IMR-90 (cell line): ENCODE results near the gene ACTRT2. TPM values are rescaled to one million over a fixed set of nuclear protein-coding genes. Genes with fewer than 3 reads are reported as not detected.

Experiments
- ATAC-seq: fragments of 200-7000 bp; cut with Tn5 transposase; 2 replicates; pipeline ENCODE4 v1.9.1; 2020; ENCODE audit warnings: low read depth, mild to moderate bottlenecking, moderate library complexity
- BruUV-seq: library from RNA; stranded (reverse); fragments of 400-500 nt; replicated peaks from 2 replicates; lab custom pipeline; 2021; lab: Mats Ljungman, UMichigan
- CTCF ChIA-PET: fragments of 300-600 bp; formaldehyde crosslinking; extraction: SDS; loops from one replicate; lab custom pipeline; 2021; ENCODE audit warnings: antibody characterized with exemption; lab: Yijun Ruan, JAX
- POLR2A ChIA-PET: fragments of 300-600 bp; sonication (Branson Sonifier 250); formaldehyde crosslinking; loops from one replicate; lab custom pipeline; 2022; ENCODE audit warnings: antibody characterized with exemption; ENCODE audit not compliant: unreplicated experiment; lab: Charles Lee
- DNase-seq: peaks from one replicate; pipeline ENCODE4 v3.0.0; 2013
- H2AFZ ChIP-seq: replicated peaks from 2 replicates; pipeline ENCODE3; 2013; ENCODE audit warnings: low read length, mild to moderate bottlenecking; ENCODE audit not compliant: poor library complexity
- H2AK5ac ChIP-seq: 2 replicates; pipeline ENCODE4 v1.6.1; 2013; ENCODE audit warnings: low read depth, low read length, inconsistent platforms
- H2AK9ac ChIP-seq: replicated peaks from 2 replicates; pipeline ENCODE3; 2013; ENCODE audit warnings: mild to moderate bottlenecking, low read depth, low read length, moderate library complexity; ENCODE audit not compliant: poor library complexity
- H2BK120ac ChIP-seq: 2 replicates; pipeline ENCODE4 v1.6.1; 2013; ENCODE audit warnings: low read depth, low read length, inconsistent platforms
- H2BK15ac ChIP-seq: 3 replicates; pipeline ENCODE4 v1.6.1; 2013; ENCODE audit warnings: low read depth, low read length, inconsistent platforms
- H2BK20ac ChIP-seq: 2 replicates; pipeline ENCODE4 v1.6.1; 2013; ENCODE audit warnings: low read depth, mild to moderate bottlenecking, inconsistent platforms, low read length, moderate library complexity
- H2BK5ac ChIP-seq: 2 replicates; pipeline ENCODE4 v1.6.1; 2013; ENCODE audit warnings: mild to moderate bottlenecking, low read depth, low read length, inconsistent platforms; ENCODE audit not compliant: poor library complexity, severe bottlenecking
- H3K14ac ChIP-seq: replicated peaks from 2 replicates; pipeline ENCODE4 v1.6.1; 2013; ENCODE audit warnings: low read depth, low read length, inconsistent platforms
- H3K18ac ChIP-seq: 2 replicates; pipeline ENCODE4 v1.6.1; 2013; ENCODE audit warnings: low read depth, low read length, control low read depth
- H3K23ac ChIP-seq: 2 replicates; pipeline ENCODE4 v1.6.1; 2013; ENCODE audit warnings: low read depth, low read length, inconsistent platforms
- H3K27ac ChIP-seq: 2 replicates; pipeline ENCODE4 v1.5.1; 2013; ENCODE audit warnings: mild to moderate bottlenecking, control low read depth, low read length; ENCODE audit not compliant: insufficient read depth
- H3K27me3 ChIP-seq: 2 replicates; pipeline ENCODE4 v1.6.1; 2013; ENCODE audit warnings: low read length; ENCODE audit not compliant: control insufficient read depth, insufficient read depth
- H3K36me3 ChIP-seq: 2 replicates; pipeline ENCODE4 v1.6.1; 2013; ENCODE audit warnings: low read length, mixed read lengths; ENCODE audit not compliant: control insufficient read depth, insufficient read depth
- H3K4ac ChIP-seq: 2 replicates; pipeline ENCODE4 v1.6.1; 2013; ENCODE audit warnings: low read depth, low read length, inconsistent platforms
- H3K4me1 ChIP-seq: 2 replicates; pipeline ENCODE4 v1.6.1; 2013; ENCODE audit warnings: low read length, mixed read lengths; ENCODE audit not compliant: control insufficient read depth, insufficient read depth
- H3K4me2 ChIP-seq: 2 replicates; pipeline ENCODE4 v1.6.1; 2013; ENCODE audit warnings: low read depth, mild to moderate bottlenecking, control low read depth, low read length, moderate library complexity
- H3K4me3 ChIP-seq: 2 replicates; pipeline ENCODE4 v1.5.1; 2013; ENCODE audit warnings: low read depth, mild to moderate bottlenecking, control low read depth, low read length, moderate library complexity; ENCODE audit not compliant: insufficient read depth
- H3K56ac ChIP-seq: 2 replicates; pipeline ENCODE4 v1.6.1; 2013; ENCODE audit warnings: low read length, inconsistent platforms; ENCODE audit not compliant: insufficient read depth; ENCODE audit errors: extremely low read depth
- H3K79me1 ChIP-seq, 2 experiments: 2 replicates each; pipeline ENCODE4 v1.6.1; 2013; ENCODE audit warnings: low read length in 2 of 2, inconsistent platforms in 1 of 2, low read depth in 1 of 2
- H3K9ac ChIP-seq: 2 replicates; pipeline ENCODE4 v1.6.1; 2013; ENCODE audit warnings: low read depth, low read length, control low read depth
- H3K9me1 ChIP-seq: 2 replicates; pipeline ENCODE4 v1.6.1; 2013; ENCODE audit warnings: low read length, inconsistent platforms; ENCODE audit not compliant: insufficient read depth
- H3K9me3 ChIP-seq: 2 replicates; pipeline ENCODE4 v1.6.1; 2013; ENCODE audit warnings: low read length; ENCODE audit not compliant: control insufficient read depth, insufficient read depth
- H4K20me1 ChIP-seq: 2 replicates; pipeline ENCODE4 v1.6.1; 2013; ENCODE audit warnings: low read length, inconsistent platforms; ENCODE audit not compliant: insufficient read depth
- H4K5ac ChIP-seq: 2 replicates; pipeline ENCODE4 v1.6.1; 2013; ENCODE audit warnings: mild to moderate bottlenecking, low read depth, low read length, control low read depth
- H4K8ac ChIP-seq, 2 experiments: 2 replicates each; pipeline ENCODE4 v1.6.1; 2013; ENCODE audit warnings: low read depth in 2 of 2, low read length in 2 of 2, control low read depth in 1 of 2, inconsistent platforms in 1 of 2
- H4K91ac ChIP-seq: 2 replicates; pipeline ENCODE4 v1.6.1; 2013; ENCODE audit warnings: low read depth, low read length, inconsistent platforms; ENCODE audit not compliant: insufficient read depth
- BHLHE40 ChIP-seq: fragments of 150-350 bp; IDR thresholded peaks from 2 replicates; pipeline ENCODE4 v1.6.1; 2016; ENCODE audit warnings: mild to moderate bottlenecking, low read depth, low read length
- CEBPB ChIP-seq: IDR thresholded peaks from 2 replicates; pipeline ENCODE4 v1.6.1; 2012; ENCODE audit warnings: low read depth, low read length, improper control_type of control experiment
- CHD1 ChIP-seq: IDR thresholded peaks from 2 replicates; pipeline ENCODE4 v1.6.1; 2012; ENCODE audit warnings: low read depth, low read length, improper control_type of control experiment
- CTCF ChIP-seq: conservative IDR thresholded peaks from 2 replicates; pipeline ENCODE4 v1.5.1; 2012; ENCODE audit warnings: mild to moderate bottlenecking, low read depth, low read length, improper control_type of control experiment
- ELK1 ChIP-seq: fragments of 150-350 bp; IDR thresholded peaks from 2 replicates; pipeline ENCODE4 v1.6.1; 2016; ENCODE audit warnings: low read depth, mild to moderate bottlenecking, low read length, moderate library complexity, borderline replicate concordance
- FOS ChIP-seq: fragments of 150-350 bp; IDR thresholded peaks from 2 replicates; pipeline ENCODE4 v1.6.1; 2016; ENCODE audit warnings: low read depth, low read length
- MAFK ChIP-seq: IDR thresholded peaks from 2 replicates; pipeline ENCODE4 v1.6.1; 2012; ENCODE audit warnings: low read depth, low read length, improper control_type of control experiment
- MAZ ChIP-seq: IDR thresholded peaks from 2 replicates; pipeline ENCODE4 v1.6.1; 2012; ENCODE audit warnings: low read depth, mild to moderate bottlenecking, low read length, improper control_type of control experiment, moderate library complexity, borderline replicate concordance
- MXI1 ChIP-seq: IDR thresholded peaks from 2 replicates; pipeline ENCODE4 v1.6.1; 2012; ENCODE audit warnings: low read depth, mild to moderate bottlenecking, low read length, moderate library complexity, borderline replicate concordance
- NFE2L2 ChIP-seq: fragments of 150-350 bp; IDR thresholded peaks from 2 replicates; pipeline ENCODE4 v1.6.1; 2016; ENCODE audit warnings: low read depth, mild to moderate bottlenecking, low read length
- POLR2A ChIP-seq: IDR thresholded peaks from 2 replicates; pipeline ENCODE4 v1.6.1; 2012; ENCODE audit warnings: mild to moderate bottlenecking, low read depth, low read length
- RAD21 ChIP-seq: IDR thresholded peaks from 2 replicates; pipeline ENCODE4 v1.6.1; 2012; ENCODE audit warnings: low read length, improper control_type of control experiment
- RCOR1 ChIP-seq: IDR thresholded peaks from 2 replicates; pipeline ENCODE4 v1.6.1; 2012; ENCODE audit warnings: mild to moderate bottlenecking, low read length, improper control_type of control experiment; ENCODE audit not compliant: insufficient replicate concordance
- RFX5 ChIP-seq: IDR thresholded peaks from 2 replicates; pipeline ENCODE4 v1.8.0; 2012; ENCODE audit warnings: low read depth, mild to moderate bottlenecking, low read length, moderate library complexity
- SMC3 ChIP-seq: fragments of 150-350 bp; IDR thresholded peaks from 2 replicates; pipeline ENCODE4 v1.6.1; 2016; ENCODE audit warnings: low read depth, mild to moderate bottlenecking, antibody characterized with exemption, low read length, moderate library complexity
- WGBS, 2 experiments: methylation state at CpG; one replicate each; pipeline versions ENCODE4 v1.1.5 to v1.1.7; 2013; ENCODE audit warnings: missing lambda C conversion rate in 2 of 2; ENCODE audit not compliant: insufficient read length in 1 of 2; ENCODE audit errors: extremely low coverage in 2 of 2; 5-methylcytosine and 5-hydroxymethylcytosine counted together
- dilution Hi-C: fragments of 300-500 bp; cut with HindIII; formaldehyde crosslinking; loops from one replicate; pipeline ENCODE4 v1.14.3; 2018; ENCODE audit warnings: low sequenced_read_pairs; ENCODE audit not compliant: unreplicated experiment
- in situ Hi-C: fragments of 300-500 bp; cut with MboI; formaldehyde crosslinking; loops from 3 replicates; pipeline ENCODE4 v1.14.3; 2019; ENCODE audit warnings: low sequenced_read_pairs, inconsistent platforms, mixed read lengths
- intact Hi-C: fragments of 100-400 bp; cut with micrococcal nuclease; formaldehyde crosslinking; loops from 2 replicates; pipeline ENCODE4 v1.10.0; 2022
- polyA plus RNA-seq, 3 experiments: library from polyadenylated mRNA; depleted of rRNA; stranded (reverse); fragments of >200 nt; gene quantifications; 2 replicates each; pipeline ENCODE4 v1.2.3, GENCODE V29; 2012; ENCODE audit warnings: low replicate concordance in 1 of 3
- total RNA-seq: library from RNA; depleted of rRNA; stranded (reverse); fragments of >200 nt; gene quantifications from 2 replicates; pipeline ENCODE4 v1.2.3, GENCODE V29; 2012
- TF ChIP-seq, protein P1 (sequence below): fragments of 150-350 bp; IDR thresholded peaks from 2 replicates; pipeline ENCODE4 v1.6.1; 2017; ENCODE audit warnings: mild to moderate bottlenecking, antibody characterized with exemption, low read length, low read depth

ACTRT2 gene
- total and polyA plus RNA-seq, 2 of the 4 experiments (the other 2 are of a cell fraction): not detected

- H3K4me3 ChIP-seq: no peak overlapping the region
- H4K5ac ChIP-seq: no peak overlapping the region
- no peaks in the 10 kb centered on the region for H4K20me1 ChIP-seq
- H3K9me1 ChIP-seq: no peaks in the 10 kb centered on the region
- H2AK9ac ChIP-seq: no peak overlapping the region
- no peak overlapping the region for H3K4ac ChIP-seq
- dilution Hi-C loops: no loop called here
- no peak overlapping the region for H2AK5ac ChIP-seq
- H3K4me2 ChIP-seq: no peak overlapping the region
- no TSS peak for BruUV-seq
- no peak overlapping the region for H3K27ac ChIP-seq
- H4K8ac ChIP-seq: no peak overlapping the region
- H2BK120ac ChIP-seq: no peak overlapping the region
- no peaks in the 10 kb centered on the region for H3K27me3 ChIP-seq
- no peak overlapping the region for H2BK5ac ChIP-seq
- ATAC-seq (no peak), DNase-seq (no peak)
- in situ Hi-C loops: no loop called here
- H3K18ac ChIP-seq: no peak overlapping the region
- ChIA-PET POLR2A (no interaction called here), CTCF (no interaction called here)
- no peak overlapping the region for H3K56ac ChIP-seq
- H3K79me1 ChIP-seq: no peaks in the 10 kb centered on the region
- intact Hi-C loops: no loop called here
- TF ChIP-seq NFE2L2: no peak
- TF ChIP-seq CHD1: no peak
- TF ChIP-seq FOS: no peak
- no peak for TF ChIP-seq MAFK
- no peak for TF ChIP-seq RFX5
- TF ChIP-seq BHLHE40: no peak
- TF ChIP-seq, protein P1, sequence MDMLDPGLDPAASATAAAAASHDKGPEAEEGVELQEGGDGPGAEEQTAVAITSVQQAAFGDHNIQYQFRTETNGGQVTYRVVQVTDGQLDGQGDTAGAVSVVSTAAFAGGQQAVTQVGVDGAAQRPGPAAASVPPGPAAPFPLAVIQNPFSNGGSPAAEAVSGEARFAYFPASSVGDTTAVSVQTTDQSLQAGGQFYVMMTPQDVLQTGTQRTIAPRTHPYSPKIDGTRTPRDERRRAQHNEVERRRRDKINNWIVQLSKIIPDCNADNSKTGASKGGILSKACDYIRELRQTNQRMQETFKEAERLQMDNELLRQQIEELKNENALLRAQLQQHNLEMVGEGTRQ: no peak
- no peak for TF ChIP-seq POLR2A
- no peak for TF ChIP-seq ELK1
- no peak for TF ChIP-seq RAD21
- no peak for TF ChIP-seq MXI1
- no peak for TF ChIP-seq MAZ
- no peak for TF ChIP-seq CTCF
- TF ChIP-seq RCOR1: no peak
- TF ChIP-seq CEBPB: no peak
- no peak for TF ChIP-seq SMC3
- H3K23ac ChIP-seq: no peak overlapping the region
- no peaks in the 10 kb centered on the region for H3K36me3 ChIP-seq
- H3K9me3 ChIP-seq: peaks cover 63% of the 10 kb centered on the region
- H4K91ac ChIP-seq: no peak overlapping the region
- H2BK15ac ChIP-seq: no peak overlapping the region
- 2% methylated on average over 8 of the region's 32 CpGs; no CpG with 5 or more reads in 1 of the 2 experiments for WGBS, 2 experiments
- no peaks in the 10 kb centered on the region for H3K4me1 ChIP-seq
- H3K9ac ChIP-seq: no peak overlapping the region
- no peak overlapping the region for H2BK20ac ChIP-seq
- no peak overlapping the region for H3K14ac ChIP-seq
- H2AFZ ChIP-seq: no peak overlapping the region
Observed at GRCh38 chr1:3028531-3029282, 7.4 kb downstream of the ACTRT2 start.
